ENCODE data around the gene NCKAP1.

Gene NCKAP1

GRCh38 chr2:182920089-182920488 lies 118.2 kb downstream of the NCKAP1 start:
- no peaks in the 10 kb centered on the region for H3K27me3 ChIP-seq (replicated peaks; ENCODE audit: control insufficient read depth, insufficient read depth, low read length)
- no peak overlapping the region for H3K4me3 ChIP-seq (replicated peaks; ENCODE audit: low read depth, low read length)
- H3K36me3 ChIP-seq (ENCODE audit: control insufficient read depth, insufficient read depth, low read length), result no peaks in the 10 kb centered on the region
- DNase-seq (ENCODE audit: extremely low read depth, insufficient read length), result no peak
- TF ChIP-seq CTCF (IDR thresholded peaks at IDR 0.05; ENCODE audit: insufficient read depth, low read length, poor library complexity, severe bottlenecking), result no peak

- Histone ChIP-seq H3K36me3 (ENCODE audit: control insufficient read depth, insufficient read depth, low read length) (no peaks in the 10 kb centered on the region), H3K27me3 (replicated peaks; ENCODE audit: control insufficient read depth, insufficient read depth, low read length) (no peaks in the 10 kb centered on the region), H3K4me3 (replicated peaks; ENCODE audit: low read depth, low read length) (no peak overlapping the region)
- TF ChIP-seq CTCF (IDR thresholded peaks at IDR 0.05; ENCODE audit: insufficient read depth, low read length, poor library complexity, severe bottlenecking), result no peak
- no peak for DNase-seq (ENCODE audit: extremely low read depth, insufficient read length)
These were observed 119.2 kb downstream of the NCKAP1 start for GRCh38 chr2:182918961-182919652.

- no peak for DNase-seq (ENCODE audit: extremely low read depth, insufficient read length)
- Histone ChIP-seq H3K27me3 (replicated peaks; ENCODE audit: control insufficient read depth, insufficient read depth, low read length) (no peaks in the 10 kb centered on the region), H3K36me3 (ENCODE audit: control insufficient read depth, insufficient read depth, low read length) (no peaks in the 10 kb centered on the region), H3K4me3 (replicated peaks; ENCODE audit: low read depth, low read length) (no peak overlapping the region)
- no peak for TF ChIP-seq CTCF (IDR thresholded peaks at IDR 0.05; ENCODE audit: insufficient read depth, low read length, poor library complexity, severe bottlenecking)
These were observed 120.3 kb downstream of the NCKAP1 start for GRCh38 chr2:182917924-182918323.

GRCh38 chr2:182916417-182916816 lies 121.8 kb downstream of the NCKAP1 start:
- Histone ChIP-seq H3K4me3 (replicated peaks; ENCODE audit: low read depth, low read length) (no peak overlapping the region), H3K27me3 (replicated peaks; ENCODE audit: control insufficient read depth, insufficient read depth, low read length) (no peaks in the 10 kb centered on the region), H3K36me3 (ENCODE audit: control insufficient read depth, insufficient read depth, low read length) (no peaks in the 10 kb centered on the region)
- no peak for DNase-seq (ENCODE audit: extremely low read depth, insufficient read length)
- TF ChIP-seq CTCF (IDR thresholded peaks at IDR 0.05; ENCODE audit: insufficient read depth, low read length, poor library complexity, severe bottlenecking), result no peak

- H3K4me3 ChIP-seq (replicated peaks; ENCODE audit: low read depth, low read length), result no peak overlapping the region
- DNase-seq (ENCODE audit: extremely low read depth, insufficient read length), result no peak
- no peaks in the 10 kb centered on the region for H3K36me3 ChIP-seq (ENCODE audit: control insufficient read depth, insufficient read depth, low read length)
- no peak for TF ChIP-seq CTCF (IDR thresholded peaks at IDR 0.05; ENCODE audit: insufficient read depth, low read length, poor library complexity, severe bottlenecking)
- no peaks in the 10 kb centered on the region for H3K27me3 ChIP-seq (replicated peaks; ENCODE audit: control insufficient read depth, insufficient read depth, low read length)
These were observed 122.6 kb downstream of the NCKAP1 start for GRCh38 chr2:182915369-182916326.
